Measurements from ENCODE around the gene HS3ST4.

Gene HS3ST4

DNA sequence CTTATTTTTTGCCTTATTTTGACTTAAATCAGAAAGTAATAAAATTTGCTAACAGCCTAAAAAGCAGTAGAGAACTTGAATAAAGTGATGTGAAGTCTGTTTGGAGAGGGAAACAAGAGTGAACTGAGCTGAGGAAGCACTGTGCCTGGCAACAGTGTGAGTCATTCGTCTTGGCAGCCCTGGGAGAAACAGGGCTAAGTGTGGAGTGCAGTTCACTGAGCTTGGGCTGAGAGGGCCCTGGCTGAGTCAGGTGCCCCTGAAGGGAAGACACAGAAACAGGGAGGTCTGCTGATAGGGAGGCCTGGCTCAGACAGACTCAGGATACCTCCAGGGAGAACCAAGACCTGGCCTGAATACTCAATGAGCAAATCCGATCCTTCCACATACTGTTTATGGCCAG lies 132.1 kb downstream of the HS3ST4 start:
- DNase-seq (ENCODE audit: low read depth), result no peak

GRCh38 chr16:25827709-25828108 lies 135.9 kb downstream of the HS3ST4 start:
- DNase-seq (ENCODE audit: low read depth), result no peak

GRCh38 chr16:25828510-25828909 lies 136.8 kb downstream of the HS3ST4 start:
- no peak for DNase-seq (ENCODE audit: low read depth)

- no peak for DNase-seq (ENCODE audit: low read depth)
These were observed 140.5 kb downstream of the HS3ST4 start for GRCh38 chr16:25832291-25832690.

- DNase-seq (ENCODE audit: low read depth), result no peak
These were observed 142.3 kb downstream of the HS3ST4 start for GRCh38 chr16:25834101-25834500.

DNA sequence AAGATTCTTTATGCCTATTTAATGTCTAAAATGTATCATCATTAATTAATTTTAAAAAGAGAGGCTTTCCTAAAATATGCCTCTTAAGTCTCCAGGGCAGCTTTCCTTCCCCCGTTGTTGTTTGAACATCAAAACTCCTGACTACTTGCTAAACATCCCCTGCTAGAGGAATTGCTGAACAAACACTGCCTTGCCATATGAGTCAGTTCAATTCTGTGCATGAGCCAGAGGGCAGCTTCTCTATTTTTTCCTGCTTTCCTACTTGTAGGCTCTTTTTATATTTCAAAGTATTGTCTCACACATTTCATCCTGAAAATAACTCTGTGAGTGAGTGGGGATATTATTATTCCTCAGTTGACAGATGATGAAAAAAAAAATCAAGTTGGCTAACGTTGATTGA lies 143.4 kb downstream of the HS3ST4 start:
- DNase-seq (ENCODE audit: low read depth), result no peak

- DNase-seq (ENCODE audit: low read depth), result no peak
These were observed 147.0 kb downstream of the HS3ST4 start for GRCh38 chr16:25838724-25839186.

- no peak for DNase-seq (ENCODE audit: low read depth)
These were observed 150.0 kb downstream of the HS3ST4 start for GRCh38 chr16:25841761-25842160.

GRCh38 chr16:25845901-25846300 lies 154.1 kb downstream of the HS3ST4 start:
- DNase-seq (ENCODE audit: low read depth), result no peak

GRCh38 chr16:25854141-25854540 lies 162.4 kb downstream of the HS3ST4 start:
- DNase-seq (ENCODE audit: low read depth), result no peak

DNA sequence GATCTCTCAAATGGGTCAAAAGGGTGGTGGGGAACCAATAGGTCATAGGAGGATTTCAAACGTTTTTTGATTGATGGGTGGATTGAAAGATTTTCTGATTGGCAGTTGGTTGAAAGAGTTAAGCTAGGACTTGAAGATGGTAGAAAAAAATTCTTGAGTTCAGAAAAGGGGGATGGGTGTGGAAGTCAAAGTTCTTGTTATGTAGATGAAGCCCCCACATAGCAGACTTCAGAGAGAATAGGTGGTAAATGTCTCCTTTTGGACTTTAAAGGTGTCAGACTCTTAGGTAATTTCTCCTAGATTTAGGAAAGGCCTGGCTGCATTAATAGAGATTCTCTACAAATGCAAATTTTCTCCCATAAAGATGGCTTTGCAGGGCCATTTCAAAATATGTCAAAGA lies 163.3 kb downstream of the HS3ST4 start:
- no peak for DNase-seq (ENCODE audit: low read depth)

GRCh38 chr16:25855818-25856217 lies 164.1 kb downstream of the HS3ST4 start:
- DNase-seq (ENCODE audit: low read depth), result no peak

GRCh38 chr16:25859645-25860044 lies 167.9 kb downstream of the HS3ST4 start:
- DNase-seq (ENCODE audit: low read depth), result no peak

DNA sequence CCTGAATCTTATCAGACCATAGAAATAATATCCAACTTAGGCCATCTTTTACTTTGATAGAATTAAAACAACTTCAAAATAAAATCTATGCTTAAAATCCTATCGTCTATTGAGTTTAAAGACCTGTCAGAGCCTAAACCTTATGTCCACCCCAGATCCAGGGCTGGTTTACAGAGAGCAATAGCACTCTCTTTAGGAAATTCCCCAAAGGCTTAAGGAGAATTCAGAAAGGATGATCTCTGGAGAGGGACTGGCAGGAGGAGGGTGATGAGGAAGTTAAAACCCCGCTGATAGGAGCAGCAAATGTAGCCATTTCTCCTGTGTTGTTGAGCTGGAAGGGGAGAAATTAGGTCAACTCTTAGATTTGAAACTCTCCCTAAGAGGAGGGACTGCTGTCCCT lies 175.3 kb downstream of the HS3ST4 start:
- DNase-seq (ENCODE audit: low read depth), result no peak

- DNase-seq (ENCODE audit: low read depth), result no peak
These were observed 176.3 kb downstream of the HS3ST4 start for GRCh38 chr16:25868106-25868505.

DNA sequence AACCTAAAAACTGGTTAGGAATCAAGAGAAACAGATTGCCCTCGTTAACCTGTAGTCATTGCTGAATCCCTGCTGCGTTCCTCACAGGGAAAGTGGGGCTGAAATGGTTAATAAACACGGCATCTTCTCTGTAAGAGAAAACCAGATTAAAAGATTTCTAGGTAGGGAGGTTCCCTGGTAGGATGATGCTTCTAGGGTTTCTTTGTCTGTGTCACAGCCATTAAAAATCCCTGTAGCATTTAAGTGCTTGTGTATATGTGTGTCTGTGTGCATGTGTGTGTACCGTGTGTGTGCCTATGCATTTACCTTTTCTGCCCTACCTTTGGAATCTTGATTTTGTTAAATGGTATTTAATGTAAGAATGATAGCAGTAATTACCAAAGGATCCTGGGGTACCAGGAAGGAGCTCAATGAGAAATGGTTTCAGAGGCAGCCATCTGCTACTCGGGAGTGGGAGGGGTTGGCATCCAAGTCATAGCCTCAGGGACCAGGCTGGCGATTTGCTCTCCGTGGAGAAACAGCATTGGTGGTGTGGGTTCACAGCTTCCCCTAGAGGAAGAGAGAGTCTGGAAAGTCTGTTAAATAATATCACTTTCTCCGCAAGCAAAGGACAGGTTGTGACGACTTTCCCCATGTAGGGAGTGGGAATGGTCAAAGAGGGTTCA lies 177.1 kb downstream of the HS3ST4 start:
- no peak for DNase-seq (ENCODE audit: low read depth)

DNA sequence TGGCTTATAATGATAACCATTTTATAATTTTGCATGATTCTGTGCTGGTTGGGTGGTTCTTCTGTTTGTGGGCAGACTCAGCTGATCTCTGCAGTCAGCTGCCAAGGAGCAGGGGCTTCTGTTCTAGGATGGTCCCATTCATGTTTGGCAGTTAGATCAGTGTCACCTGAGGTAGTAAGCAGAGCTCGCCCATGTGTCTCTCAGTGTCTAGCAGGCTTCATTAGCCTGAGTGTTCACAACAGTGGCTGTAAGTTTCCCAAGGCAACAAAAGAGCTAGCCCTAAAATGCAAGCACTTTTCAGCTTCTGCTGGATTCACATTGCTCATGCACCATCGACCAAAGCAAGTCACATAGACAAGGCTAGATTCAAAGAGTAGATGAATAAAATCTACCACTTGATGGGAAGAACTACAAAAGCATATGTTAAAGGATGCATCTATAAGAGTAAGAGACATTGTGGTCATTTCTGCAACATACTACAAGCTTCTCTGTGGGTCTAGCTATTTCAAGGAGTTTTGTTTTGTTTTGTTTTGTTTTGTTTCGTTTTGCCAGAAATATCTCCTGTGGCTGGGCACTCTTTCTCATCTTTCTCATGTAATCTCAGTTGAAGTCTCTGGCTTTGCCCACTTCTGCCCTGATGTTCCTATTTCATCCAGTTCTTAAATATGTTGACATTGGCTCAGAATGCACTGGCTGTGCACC lies 180.8 kb downstream of the HS3ST4 start:
- no peak for DNase-seq (ENCODE audit: low read depth)

DNA sequence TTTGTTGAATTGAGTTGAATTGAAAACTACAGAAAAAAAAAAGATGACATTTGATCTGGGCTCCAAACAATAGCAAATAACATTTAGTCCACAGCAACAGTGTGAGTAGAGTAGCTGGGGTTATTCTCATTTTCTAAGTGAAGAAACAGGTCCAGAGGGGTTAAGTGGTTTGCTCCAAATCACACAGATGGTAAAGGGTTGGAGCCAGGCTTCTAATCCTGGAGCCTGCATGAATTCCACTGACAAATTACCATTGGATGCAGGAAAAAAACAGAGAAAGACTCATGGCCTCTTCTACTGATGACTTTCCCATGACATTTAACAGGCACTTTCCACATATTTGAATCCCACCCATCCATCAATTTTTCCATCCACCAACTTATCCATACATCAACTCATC lies 182.4 kb downstream of the HS3ST4 start:
- no peak for DNase-seq (ENCODE audit: low read depth)

- no peak for DNase-seq (ENCODE audit: low read depth)
These were observed 184.3 kb downstream of the HS3ST4 start for GRCh38 chr16:25875956-25876598.

- DNase-seq (ENCODE audit: low read depth), result no peak
These were observed 185.3 kb downstream of the HS3ST4 start for GRCh38 chr16:25877103-25877502.

- DNase-seq (ENCODE audit: low read depth), result no peak
These were observed 194.8 kb downstream of the HS3ST4 start for GRCh38 chr16:25886598-25886997.

- DNase-seq (ENCODE audit: low read depth), result no peak
These were observed 197.1 kb downstream of the HS3ST4 start for GRCh38 chr16:25888868-25889267.

GRCh38 chr16:25893332-25893731 lies 201.6 kb downstream of the HS3ST4 start:
- DNase-seq (ENCODE audit: low read depth), result no peak

Measured in HS-5 (cell line).